SU-DHL-6 (cell line): ENCODE data around the gene TSPAN6.

Experiments
- EZH2phosphoT487 ChIP-seq: fragments of 200-600 bp; sonication (generic), shearing (Covaris generic); conservative IDR thresholded peaks from 2 replicates; pipeline ENCODE4 v1.6.1; 2018; ENCODE audit warnings: mild to moderate bottlenecking, antibody characterized with exemption, low read length, moderate library complexity, mixed read lengths
- TF ChIP-seq, protein P1 (sequence below): fragments of 200-600 bp; sonication (generic); IDR thresholded peaks from one replicate; pipeline ENCODE4 v1.5.1; 2017; ENCODE audit warnings: antibody characterized with exemption, mild to moderate bottlenecking, low read length, moderate library complexity; ENCODE audit not compliant: insufficient read depth, poor library complexity, severe bottlenecking

GRCh38 chrX:100623001-100623400 lies 13.6 kb downstream of the TSPAN6 start:
- TF ChIP-seq, protein P1, sequence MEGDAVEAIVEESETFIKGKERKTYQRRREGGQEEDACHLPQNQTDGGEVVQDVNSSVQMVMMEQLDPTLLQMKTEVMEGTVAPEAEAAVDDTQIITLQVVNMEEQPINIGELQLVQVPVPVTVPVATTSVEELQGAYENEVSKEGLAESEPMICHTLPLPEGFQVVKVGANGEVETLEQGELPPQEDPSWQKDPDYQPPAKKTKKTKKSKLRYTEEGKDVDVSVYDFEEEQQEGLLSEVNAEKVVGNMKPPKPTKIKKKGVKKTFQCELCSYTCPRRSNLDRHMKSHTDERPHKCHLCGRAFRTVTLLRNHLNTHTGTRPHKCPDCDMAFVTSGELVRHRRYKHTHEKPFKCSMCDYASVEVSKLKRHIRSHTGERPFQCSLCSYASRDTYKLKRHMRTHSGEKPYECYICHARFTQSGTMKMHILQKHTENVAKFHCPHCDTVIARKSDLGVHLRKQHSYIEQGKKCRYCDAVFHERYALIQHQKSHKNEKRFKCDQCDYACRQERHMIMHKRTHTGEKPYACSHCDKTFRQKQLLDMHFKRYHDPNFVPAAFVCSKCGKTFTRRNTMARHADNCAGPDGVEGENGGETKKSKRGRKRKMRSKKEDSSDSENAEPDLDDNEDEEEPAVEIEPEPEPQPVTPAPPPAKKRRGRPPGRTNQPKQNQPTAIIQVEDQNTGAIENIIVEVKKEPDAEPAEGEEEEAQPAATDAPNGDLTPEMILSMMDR: no peak
- no peak for TF ChIP-seq EZH2phosphoT487
